ENCODE data around the gene CRTC1.
"Not testable (repeated sequence)": the region's sequence is repeated elsewhere in the genome, so short reads cannot be mapped to it uniquely, and the experiment has no call there.

CRTC1 gene

GRCh38 chr19:18815673-18816072 is 132.2 kb downstream of the CRTC1 start:
- no peak for FAIRE-seq

- not testable (repeated sequence) for FAIRE-seq
Measured at GRCh38 chr19:18816645-18817044, 133.2 kb downstream of the CRTC1 start.

- FAIRE-seq = no peak
Measured at GRCh38 chr19:18817574-18817973, 134.1 kb downstream of the CRTC1 start.

GRCh38 chr19:18828786-18829185 is 145.3 kb downstream of the CRTC1 start:
- no peak for FAIRE-seq

- no peak for FAIRE-seq
Measured at GRCh38 chr19:18830488-18830887, 147.0 kb downstream of the CRTC1 start.

GRCh38 chr19:18831524-18832305 is 148.2 kb downstream of the CRTC1 start, which contains the start of gene UPF1:
Gene UPF1 (plus strand): TSS chr19:18831959. CDS start chr19:18832210, 251 bp downstream.
- no peak for FAIRE-seq
